BLaER1 treated with 17β-estradiol and CSF1 and Interleukin-3, amounts not matched to agents 10 nM and 100 nM (cell line): Measurements from ENCODE around the gene EFCC1.
"Not testable (repeated sequence)": the region's sequence is repeated elsewhere in the genome, so short reads cannot be mapped to it uniquely, and the experiment has no call there.

Experiments used
- H3K27ac ChIP-seq, 11 experiments: shearing (Covaris generic); formaldehyde crosslinking; 2 replicates each; pipeline ENCODE4 v1.8.1; 2022
- H3K27me3 ChIP-seq, 11 experiments: shearing (Covaris generic); formaldehyde crosslinking; 2 replicates each; pipeline ENCODE4 v1.8.1; 2022
- H3K36me3 ChIP-seq, 11 experiments: shearing (Covaris generic); formaldehyde crosslinking; 2 replicates each; pipeline ENCODE4 v1.8.1; 2022
- H3K4me1 ChIP-seq, 10 experiments: shearing (Covaris generic); formaldehyde crosslinking; 2 replicates each; pipeline ENCODE4 v1.8.1; 2022
- H3K4me2 ChIP-seq, 11 experiments: shearing (Covaris generic); formaldehyde crosslinking; 2 replicates each; pipeline ENCODE4 v1.8.1; 2022
- H3K4me3 ChIP-seq, 10 experiments: shearing (Covaris generic); formaldehyde crosslinking; 2 replicates each; pipeline ENCODE4 v1.8.1; 2022
- H3K9ac ChIP-seq, 11 experiments: shearing (Covaris generic); formaldehyde crosslinking; 2 replicates each; pipeline ENCODE4 v1.8.1; 2022
- H3K9me3 ChIP-seq, 11 experiments: shearing (Covaris generic); formaldehyde crosslinking; replicated peaks in 1 of 11; 2 replicates each; pipeline ENCODE4 v1.8.1; 2022
- H4K20me1 ChIP-seq, 11 experiments: shearing (Covaris generic); formaldehyde crosslinking; 2 replicates each; pipeline ENCODE4 v1.8.1; 2022
- Cebpa-rat ChIP-seq, 11 experiments: shearing (Covaris generic); IDR thresholded peaks; 2 replicates each; pipeline ENCODE4 v1.8.1; 2022

EFCC1 gene

DNA sequence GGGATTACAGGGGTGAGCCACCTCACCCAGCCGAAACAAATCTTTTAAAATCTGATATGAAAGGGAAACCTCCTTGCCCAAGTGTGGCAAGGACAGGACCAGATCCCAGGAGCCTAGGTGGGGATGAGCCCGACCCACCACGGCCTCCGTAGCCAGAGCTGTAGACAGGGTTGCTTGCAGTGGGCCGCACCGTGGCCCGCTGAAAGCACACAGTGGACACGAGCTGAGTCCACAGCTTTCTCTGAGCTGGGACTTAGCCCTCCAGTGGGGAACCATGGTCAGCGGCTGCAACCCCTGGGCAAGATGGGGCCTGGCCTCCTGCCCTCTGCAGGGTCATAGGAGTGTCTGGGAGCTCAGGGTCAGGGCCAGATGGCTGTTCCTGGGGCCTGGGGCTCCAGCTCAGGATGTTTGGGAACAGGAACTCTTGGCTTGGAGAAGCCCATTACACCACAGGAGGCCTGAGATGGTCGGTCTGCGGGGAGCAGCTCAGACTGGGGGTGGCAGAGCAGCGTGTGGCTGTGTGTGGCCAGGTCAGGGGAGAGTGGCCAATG is 84.1 kb downstream of the EFCC1 start:
- no peak overlapping the region for H3K4me2 ChIP-seq

DNA sequence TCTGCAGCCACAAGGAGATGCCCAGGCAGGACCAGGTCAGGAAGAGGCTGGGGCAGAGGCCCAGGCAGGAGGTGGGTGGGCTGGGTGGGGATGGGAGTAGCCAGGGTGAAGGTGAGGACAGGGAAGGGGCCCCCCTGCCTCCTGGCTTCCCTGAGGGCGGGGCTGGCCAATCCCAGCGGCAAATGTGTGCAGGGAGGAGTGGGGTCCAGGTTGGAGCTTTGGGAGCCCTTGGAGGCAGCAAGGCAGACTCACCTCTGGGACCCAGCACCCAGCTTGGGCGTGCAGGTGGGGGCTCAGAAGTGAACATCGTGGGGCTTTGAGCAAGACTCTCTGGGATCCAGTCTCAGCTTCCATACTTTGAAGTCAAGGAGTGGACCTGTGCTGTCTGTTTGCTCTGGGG is 84.7 kb downstream of the EFCC1 start:
- H3K4me1 ChIP-seq: peaks cover 0 to 22% (median 8%) of the 10 kb centered on the region in 10 experiments; a peak in 16 of 20 replicates
- peaks cover 0 to 8% (median 0%) of the 10 kb centered on the region in 11 experiments; a peak in 6 of 22 replicates for H3K36me3 ChIP-seq
- H3K9ac ChIP-seq: no peak overlapping the region
- H4K20me1 ChIP-seq: peaks cover 0 to 5% (median 0%) of the 10 kb centered on the region in 11 experiments; a peak in 1 of 22 replicates
- no peak for TF ChIP-seq Cebpa-rat (IDR thresholded peaks at IDR 0.05)
- no peak overlapping the region for H3K4me3 ChIP-seq
- H3K27me3 ChIP-seq: no peaks in the 10 kb centered on the region
- H3K9me3 ChIP-seq: no peaks in the 10 kb centered on the region
- H3K4me2 ChIP-seq: no peak overlapping the region
- H3K27ac ChIP-seq: no peak overlapping the region

More for the DNA sequence above, 84.1 kb downstream of the EFCC1 start:
- Histone ChIP-seq H3K9ac (no peak overlapping the region), H3K36me3 (peaks cover 0 to 8% (median 0%) of the 10 kb centered on the region in 11 experiments; a peak in 6 of 22 replicates), H3K27me3 (no peaks in the 10 kb centered on the region), H3K4me1 (peaks cover 0 to 22% (median 8%) of the 10 kb centered on the region in 10 experiments; a peak in 15 of 20 replicates), H4K20me1 (peaks cover 0 to 5% (median 0%) of the 10 kb centered on the region in 11 experiments; a peak in 1 of 22 replicates), H3K4me3 (no peak overlapping the region), H3K27ac (no peak overlapping the region), H3K9me3 (no peaks in the 10 kb centered on the region)
- TF ChIP-seq Cebpa-rat (IDR thresholded peaks at IDR 0.05): no peak

DNA sequence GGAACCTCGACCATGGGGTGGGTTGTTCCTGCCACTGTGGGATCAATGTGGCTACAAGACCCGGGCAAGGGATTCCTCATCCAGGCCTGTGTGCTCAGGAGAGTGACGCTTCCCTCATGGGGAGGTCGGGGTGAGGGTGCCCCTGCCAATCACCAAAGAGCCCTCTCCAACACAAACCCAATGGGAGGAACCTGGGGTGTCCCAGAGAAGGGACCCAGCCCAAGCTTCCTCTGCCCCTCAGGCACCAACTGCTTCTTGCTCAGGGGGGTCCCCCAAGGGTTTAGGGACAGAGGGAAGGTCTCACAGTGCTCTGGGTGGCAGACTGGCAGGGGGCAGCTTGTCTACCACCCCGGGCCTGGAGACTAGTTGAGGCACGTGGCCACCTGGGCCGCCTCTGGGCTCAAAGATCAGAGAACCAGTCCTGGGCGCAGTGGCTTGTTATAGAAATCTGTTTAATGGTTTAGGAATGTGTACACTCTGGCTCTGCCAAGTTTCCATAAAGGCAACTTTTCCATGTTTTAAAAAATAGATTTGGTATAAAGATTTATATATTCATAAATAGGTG is 86.1 kb downstream of the EFCC1 start:
- Histone ChIP-seq H3K9me3 (no peaks in the 10 kb centered on the region), H3K4me2 (no peak overlapping the region), H3K4me1 (peaks cover 1 to 28% (median 12%) of the 10 kb centered on the region in 10 experiments; a peak in 18 of 20 replicates), H3K27me3 (no peaks in the 10 kb centered on the region), H3K9ac (0 out of 22 replicates have a peak overlapping the region, but pooled peaks of 2 of the 11 experiments have one; percentile 9 to 22), H3K36me3 (peaks cover 11 to 20% (median 12%) of the 10 kb centered on the region in 11 experiments; a peak in 21 of 22 replicates), H3K4me3 (no peak overlapping the region), H4K20me1 (peaks cover 0 to 13% (median 8%) of the 10 kb centered on the region in 11 experiments; a peak in 15 of 22 replicates), H3K27ac (peak overlapping the region in 3 of 11 experiments; percentile 35 to 38 (median 38); a peak in 3 of 22 replicates)
- TF ChIP-seq Cebpa-rat (IDR thresholded peaks at IDR 0.05): no peak

DNA sequence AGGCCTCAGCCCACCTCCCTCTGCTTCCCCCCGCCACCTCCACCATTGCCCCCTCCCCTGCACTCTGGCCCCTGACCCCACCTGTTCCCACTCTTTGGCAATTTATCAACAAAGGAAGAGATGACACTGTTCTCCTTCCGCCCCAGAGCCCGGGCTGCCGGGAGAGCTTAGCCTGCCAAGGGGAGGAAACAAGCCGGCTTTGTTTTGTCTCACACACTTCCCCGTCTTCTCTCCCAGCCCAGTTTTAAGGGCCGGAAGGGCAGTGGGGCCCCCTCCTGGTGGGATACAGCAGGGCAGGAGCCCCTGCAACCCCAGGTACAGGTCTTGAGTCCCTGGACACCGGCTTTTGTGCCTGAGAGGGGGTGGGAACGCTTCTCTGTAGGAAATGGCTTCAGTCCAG is 86.8 kb downstream of the EFCC1 start:
- not testable (repeated sequence) for H3K9ac ChIP-seq, H3K4me2 ChIP-seq, H3K27me3 ChIP-seq, H3K9me3 ChIP-seq, H3K27ac ChIP-seq, H3K4me3 ChIP-seq
- Histone ChIP-seq H4K20me1 (peaks cover 0 to 19% (median 9%) of the 10 kb centered on the region in 11 experiments; a peak in 15 of 22 replicates), H3K36me3 (peaks cover 16 to 27% (median 19%) of the 10 kb centered on the region in 11 experiments), H3K4me1 (peaks cover 0 to 26% (median 11%) of the 10 kb centered on the region in 10 experiments; a peak in 15 of 20 replicates)

DNA sequence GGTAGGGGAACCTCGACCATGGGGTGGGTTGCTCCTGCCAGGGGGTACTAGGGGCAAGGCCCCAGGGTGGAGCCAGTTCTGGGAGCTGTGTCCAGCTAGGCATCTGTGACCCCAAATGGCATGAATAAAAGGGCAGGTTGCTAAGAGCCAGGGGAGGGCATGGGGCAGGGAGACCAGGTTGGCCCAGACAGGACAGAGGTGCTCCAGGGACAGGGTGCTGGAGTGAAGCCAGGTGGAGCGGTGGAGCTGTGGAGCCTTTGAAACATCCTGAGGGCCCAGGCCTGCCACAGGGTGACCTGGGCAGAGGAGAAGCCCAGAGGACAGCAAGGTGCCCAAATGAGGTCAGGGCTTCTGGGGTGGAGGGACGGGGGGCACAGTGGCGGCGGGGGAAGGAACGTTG is 87.2 kb downstream of the EFCC1 start:
- not testable (repeated sequence) for H3K4me3 ChIP-seq, H3K4me2 ChIP-seq, H3K9ac ChIP-seq, H3K27me3 ChIP-seq, H3K9me3 ChIP-seq, H3K27ac ChIP-seq
- Histone ChIP-seq H3K36me3 (peaks cover 20 to 31% (median 23%) of the 10 kb centered on the region in 11 experiments), H4K20me1 (peaks cover 0 to 21% (median 13%) of the 10 kb centered on the region in 11 experiments; a peak in 15 of 22 replicates), H3K4me1 (peaks cover 0 to 26% (median 11%) of the 10 kb centered on the region in 10 experiments; a peak in 15 of 20 replicates)
